ENCODE results near the gene CYP3A7.
"Not testable (repeated sequence)": the region's sequence is repeated elsewhere in the genome, so short reads cannot be mapped to it uniquely, and the experiment has no call there.

CYP3A7 gene

DNA sequence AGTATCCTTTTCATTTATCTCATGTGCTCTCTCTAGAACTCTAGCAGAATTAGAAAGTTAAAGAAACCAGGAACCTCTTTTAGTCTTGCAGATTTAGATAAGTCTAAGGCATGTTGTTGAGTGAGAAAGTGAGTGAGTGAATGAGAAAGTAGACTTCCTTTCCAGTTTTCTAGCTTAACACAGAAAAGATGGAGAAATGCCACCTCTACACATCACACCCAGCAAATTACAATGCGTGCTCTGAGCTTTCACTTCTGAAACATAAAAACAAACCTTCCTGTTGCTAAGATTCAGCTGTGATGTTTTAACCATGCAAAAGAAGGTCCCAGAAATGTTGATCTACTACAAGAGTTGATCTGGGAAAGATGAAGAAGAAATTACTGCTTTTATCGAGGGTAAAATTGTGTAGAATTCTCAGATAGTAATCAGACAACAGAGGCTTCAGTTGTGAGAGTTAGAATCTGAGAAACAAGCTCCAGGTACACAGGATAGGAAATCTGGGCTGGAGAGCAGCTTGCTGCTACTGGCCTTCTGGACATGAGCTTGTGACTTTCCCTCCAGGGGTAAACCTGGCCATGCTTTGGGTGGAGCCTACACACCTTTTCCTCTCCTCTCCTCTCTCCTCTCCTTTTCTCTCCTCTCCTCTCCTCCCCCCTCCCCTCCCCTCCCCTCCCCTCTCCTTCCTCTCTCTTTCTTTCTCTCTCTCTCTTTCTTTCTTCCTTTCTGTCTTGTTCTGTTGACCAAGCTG lies 59.8 kb downstream of the CYP3A7 start:
- in situ Hi-C loops (cut with HindIII; ENCODE audit: low sequenced_read_pairs): no loop called here

GRCh38 chr7:99672573-99672972 lies 62.4 kb downstream of the CYP3A7 start:
- in situ Hi-C loops (cut with HindIII; ENCODE audit: low sequenced_read_pairs): no loop called here

- in situ Hi-C loops (cut with HindIII; ENCODE audit: low sequenced_read_pairs): no loop called here
These were observed 65.2 kb downstream of the CYP3A7 start for GRCh38 chr7:99669782-99670181.

- in situ Hi-C loops (cut with HindIII; ENCODE audit: low sequenced_read_pairs): no loop called here
These were observed 66.5 kb downstream of the CYP3A7 start for GRCh38 chr7:99668541-99668940.

DNA sequence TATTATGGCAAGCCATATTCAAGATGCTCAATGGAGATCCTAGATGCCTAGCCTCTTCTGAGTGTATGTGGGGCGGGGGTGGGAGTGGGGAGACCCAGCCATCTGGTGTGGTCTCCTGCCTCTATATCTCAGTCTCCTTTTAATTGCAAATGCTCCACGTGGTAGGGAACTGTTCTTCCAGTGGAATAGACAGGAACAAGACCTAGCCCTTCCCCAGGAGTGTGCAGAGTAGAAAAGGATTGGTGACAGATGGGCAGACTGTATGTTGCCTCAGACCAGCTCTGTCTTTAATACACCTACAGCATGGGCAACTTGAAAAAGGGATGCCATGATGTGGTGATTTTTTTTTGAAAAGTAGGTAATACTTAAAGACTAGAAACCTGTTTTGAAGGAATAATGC lies 67.8 kb downstream of the CYP3A7 start:
- in situ Hi-C loops (cut with HindIII; ENCODE audit: low sequenced_read_pairs): no loop called here

DNA sequence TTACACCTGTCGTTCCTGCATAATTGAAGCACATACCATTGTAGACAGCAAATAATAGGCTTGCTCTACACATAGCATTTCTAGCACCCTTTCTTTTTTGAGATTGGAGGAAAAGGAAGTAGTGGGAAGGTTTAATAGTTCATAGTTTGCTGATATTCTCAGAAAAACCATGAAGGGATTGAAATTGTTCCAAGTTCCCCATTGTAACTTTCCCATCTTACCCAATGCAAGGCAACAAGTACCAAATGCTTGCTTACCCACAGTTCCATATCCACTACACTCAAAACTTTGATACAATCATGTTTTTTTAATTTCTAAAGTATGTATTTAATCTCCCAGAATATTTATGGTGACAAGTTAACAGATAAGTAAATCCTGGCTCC lies 69.0 kb downstream of the CYP3A7 start:
- in situ Hi-C loops (cut with HindIII; ENCODE audit: low sequenced_read_pairs): no loop called here

DNA sequence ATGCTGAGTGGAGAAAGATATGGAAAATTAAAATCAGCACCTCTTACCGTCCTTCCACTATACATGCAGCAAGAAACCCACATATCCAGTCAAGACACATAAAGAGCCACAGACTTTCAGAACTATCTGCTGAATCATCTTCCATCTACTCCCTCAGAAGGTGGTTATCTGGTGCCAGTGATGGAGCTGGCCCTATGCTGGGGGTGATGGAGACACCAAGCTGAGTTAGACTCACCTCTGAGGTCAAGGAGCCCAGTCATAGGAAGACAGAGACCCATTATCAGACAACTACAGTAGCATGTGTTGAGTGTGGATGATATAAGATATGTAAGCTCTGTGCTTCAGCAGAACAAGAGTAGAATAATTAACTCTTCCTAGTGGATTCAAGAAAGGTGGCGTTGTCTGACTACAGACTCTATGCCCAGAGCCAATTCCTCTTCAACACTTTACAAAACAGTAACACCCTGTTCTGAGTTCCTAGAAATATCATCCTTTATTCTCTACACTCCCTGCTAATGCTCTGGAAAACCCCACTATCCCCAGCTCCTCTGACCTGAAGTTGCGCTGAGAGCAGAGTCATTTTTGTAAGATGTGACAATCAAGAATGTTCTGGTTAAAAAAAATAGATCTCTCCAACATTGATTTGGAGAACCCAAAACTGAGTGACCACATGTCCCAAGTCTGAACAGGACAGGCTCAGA lies 69.5 kb downstream of the CYP3A7 start:
- in situ Hi-C loops (cut with HindIII; ENCODE audit: low sequenced_read_pairs): no loop called here

- in situ Hi-C loops (cut with HindIII; ENCODE audit: low sequenced_read_pairs): not testable (repeated sequence)
These were observed 77.1 kb downstream of the CYP3A7 start for GRCh38 chr7:99657879-99658278.
